GM21723 (cell line): ENCODE results near the gene PAQR7.
"Not testable (repeated sequence)": the region's sequence is repeated elsewhere in the genome, so short reads cannot be mapped to it uniquely, and the experiment has no call there.

Source experiments
- ATAC-seq: cut with Tn5 transposase; IDR thresholded peaks from one replicate; pipeline ENCODE4 v1.9.1; 2021; ENCODE audit warnings: mild to moderate bottlenecking, moderate library complexity; ENCODE audit not compliant: unreplicated experiment

PAQR7 gene

DNA sequence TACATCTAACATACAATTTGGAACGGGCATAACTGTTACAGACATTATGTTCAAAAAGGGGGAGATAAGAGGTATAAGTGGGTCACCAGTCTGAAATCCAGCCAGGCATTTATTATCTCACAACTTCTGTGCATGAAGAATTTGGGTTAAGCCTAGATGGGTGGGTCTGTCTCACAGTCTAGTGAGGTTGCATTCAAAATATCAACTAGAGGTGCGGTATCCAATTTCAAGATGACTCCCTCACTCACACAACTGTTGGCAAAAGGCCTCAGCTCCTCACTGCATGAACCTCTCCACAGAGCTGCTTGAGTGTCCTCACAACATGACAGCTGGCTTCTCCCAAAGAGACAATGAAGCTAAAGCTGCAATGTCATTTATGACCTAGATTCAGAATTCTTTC lies 21.0 kb downstream of the PAQR7 start:
- no peak for ATAC-seq

DNA sequence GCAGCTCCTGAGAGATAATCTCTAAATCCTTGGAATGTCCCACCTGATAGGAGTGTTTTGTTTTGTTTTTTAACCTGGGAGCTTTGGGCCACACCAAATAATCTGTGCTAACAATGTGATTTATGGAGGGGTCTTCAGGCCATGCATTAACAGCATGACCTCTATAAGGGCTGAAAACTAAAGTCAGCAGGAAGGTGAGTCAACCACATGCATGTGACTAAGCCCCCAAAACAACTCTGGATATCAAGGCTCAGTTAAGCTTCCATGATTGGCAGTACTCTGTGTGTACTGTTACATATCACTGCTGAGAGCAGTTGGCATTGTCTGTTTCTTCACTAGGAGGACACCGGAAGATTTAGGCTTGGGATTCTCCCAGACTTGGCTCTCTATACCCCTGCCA lies 27.0 kb downstream of the PAQR7 start:
- no peak for ATAC-seq

DNA sequence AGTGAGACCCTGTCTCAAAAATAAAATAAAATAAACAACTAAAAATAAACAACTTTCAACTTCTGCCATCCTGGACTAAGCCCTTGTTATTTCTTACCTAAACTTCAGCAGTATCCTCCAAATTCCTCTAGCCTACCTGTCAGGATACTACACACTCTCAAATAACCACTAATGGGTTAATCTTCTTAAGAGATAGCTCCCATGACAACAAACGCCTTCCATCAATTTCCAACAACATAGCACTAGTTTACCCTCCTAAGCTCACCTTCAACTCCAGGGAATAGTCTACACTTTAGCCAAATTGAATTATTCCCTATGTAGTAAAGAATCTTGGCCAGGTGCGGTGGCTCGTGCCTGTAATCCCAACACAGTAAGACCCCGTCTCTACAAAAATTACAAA lies 27.6 kb downstream of the PAQR7 start:
- ATAC-seq = no peak

DNA sequence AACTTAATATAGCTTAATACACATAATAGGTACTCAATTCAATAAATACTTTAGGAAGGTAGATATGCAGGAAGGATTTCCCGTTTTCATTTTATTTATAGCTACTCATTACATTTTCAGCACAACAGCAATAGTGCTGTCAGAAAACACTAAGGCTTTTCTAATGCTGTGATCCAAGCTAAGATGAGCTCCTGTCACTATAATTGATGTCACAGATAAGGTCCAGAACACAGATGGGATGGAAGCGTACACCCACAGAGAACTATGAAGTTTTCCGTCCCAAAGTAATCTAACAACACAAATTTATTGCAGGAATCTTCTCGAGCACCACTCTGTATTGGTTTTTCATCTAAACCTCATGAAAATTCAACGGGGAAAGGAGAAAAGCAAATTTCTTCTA lies 29.8 kb downstream of the PAQR7 start:
- ATAC-seq = no peak

DNA sequence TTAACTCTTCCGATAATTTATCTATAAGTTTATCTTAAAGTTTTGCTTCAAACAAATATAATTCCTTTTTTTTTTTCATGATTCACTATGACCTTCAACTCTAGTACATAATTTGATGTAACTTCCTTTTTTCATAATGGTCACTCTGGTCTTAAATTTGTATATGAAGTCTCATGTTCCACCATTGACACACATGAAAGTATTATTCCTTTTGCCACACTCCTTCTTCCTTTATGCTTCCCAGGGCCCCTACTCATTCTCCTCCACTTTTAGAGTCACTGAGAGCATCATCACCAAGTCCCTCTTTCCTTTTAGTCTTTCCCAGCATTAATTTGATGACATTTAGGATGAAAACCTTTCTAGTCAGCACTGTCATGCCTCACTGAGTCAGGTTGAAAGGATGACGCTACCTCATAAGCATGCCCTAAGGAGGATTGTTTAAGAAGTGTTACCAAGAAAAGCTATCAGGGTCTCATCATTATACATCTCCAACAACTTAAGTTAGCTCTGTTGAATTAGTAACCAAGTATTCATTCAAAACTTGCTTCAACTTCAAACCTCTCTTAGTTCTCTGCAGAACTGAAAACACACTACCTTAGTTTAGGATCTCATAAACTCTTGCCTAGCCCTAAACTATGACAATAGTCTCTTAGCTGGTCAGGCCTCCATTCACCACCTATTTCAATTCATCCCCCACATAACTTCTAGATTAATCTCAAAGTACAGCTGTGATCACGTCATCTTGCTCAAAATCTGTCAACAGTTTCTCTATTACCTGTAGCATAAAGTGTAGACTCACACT lies 30.8 kb downstream of the PAQR7 start:
- ATAC-seq = no peak

DNA sequence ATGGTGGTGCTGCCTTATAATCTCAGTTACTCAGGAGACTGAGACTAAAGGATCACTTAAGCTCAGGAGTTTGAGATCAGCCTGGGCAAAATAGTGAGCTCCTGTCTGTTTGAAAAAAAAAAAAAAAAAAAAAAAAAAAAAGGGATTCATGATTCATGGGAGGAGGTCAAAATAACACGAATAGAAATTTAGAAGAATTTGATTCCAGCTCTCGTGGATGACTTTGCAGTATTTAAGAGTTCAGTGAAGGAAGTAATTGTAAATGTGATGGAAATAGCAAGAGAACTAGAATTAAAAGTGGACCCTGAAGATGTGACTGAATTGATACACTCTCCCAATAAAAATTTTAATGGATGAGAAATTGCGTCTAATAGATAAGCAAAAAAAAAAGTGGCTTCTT lies 32.0 kb downstream of the PAQR7 start:
- ATAC-seq = no peak

DNA sequence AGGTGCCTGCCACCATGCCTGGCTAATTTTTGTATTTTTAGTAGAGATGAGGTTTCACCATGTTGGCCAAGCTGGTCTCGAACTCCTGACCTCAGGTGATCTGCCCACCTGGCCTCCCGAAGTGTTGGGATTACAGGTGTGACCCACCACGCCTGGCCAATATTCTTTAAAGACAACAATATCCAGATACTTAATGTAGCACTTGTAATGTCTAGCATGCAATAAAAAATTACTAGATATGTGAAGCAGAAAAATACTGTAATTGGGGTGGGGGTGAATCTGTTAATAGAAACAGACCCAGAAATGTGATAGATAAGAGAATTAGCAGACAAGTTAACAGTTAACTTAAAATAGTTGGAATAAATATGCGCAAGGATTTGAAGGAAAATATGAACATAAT lies 35.7 kb downstream of the PAQR7 start:
- not testable (repeated sequence) for ATAC-seq

DNA sequence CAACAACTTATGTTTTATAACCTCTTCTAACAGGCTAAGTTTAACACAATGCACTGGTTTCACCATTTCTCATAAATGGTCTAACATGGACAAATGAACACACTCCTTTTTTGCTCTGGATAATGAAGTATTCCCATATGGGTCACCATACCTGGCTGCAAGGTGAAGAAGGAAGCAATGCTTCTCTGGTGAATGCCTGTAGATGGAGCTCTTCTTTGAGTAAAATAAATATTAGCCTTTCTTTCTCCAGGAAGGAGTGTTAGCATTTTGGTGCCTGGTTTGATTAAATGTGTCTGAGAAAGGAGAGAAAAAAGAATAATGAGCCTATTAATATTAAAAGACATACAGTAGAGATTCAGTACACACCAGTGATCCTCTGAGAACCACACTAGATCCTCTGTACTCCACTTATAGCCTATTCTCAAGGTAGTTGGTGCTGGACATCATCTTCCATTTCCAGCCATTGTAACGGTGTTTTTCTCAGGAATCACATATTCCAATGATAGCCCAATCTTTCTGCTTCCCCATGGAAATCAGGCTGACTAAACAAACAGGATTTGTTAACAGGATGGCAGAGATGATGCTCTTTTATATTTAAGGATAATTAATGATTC lies 38.1 kb downstream of the PAQR7 start:
- ATAC-seq = no peak

DNA sequence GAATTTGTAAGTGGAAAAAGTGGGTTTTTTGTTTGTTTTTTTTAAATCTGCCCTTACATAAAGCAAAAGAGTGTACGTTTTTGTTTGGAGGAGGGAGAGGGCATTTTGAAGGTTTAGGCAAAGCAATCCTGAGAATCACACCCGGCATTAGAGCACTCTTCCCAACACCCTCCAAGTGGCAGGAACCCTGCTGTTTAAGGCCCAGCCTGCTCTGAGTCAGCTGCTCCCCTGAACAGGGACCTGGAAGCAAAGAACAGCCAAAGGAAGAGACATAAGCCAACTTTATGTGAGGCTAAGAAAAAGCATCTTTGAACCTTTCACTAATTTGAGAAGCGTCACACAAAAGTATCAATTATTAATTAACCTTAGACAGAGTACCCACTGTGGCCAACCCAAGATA lies 38.8 kb downstream of the PAQR7 start:
- ATAC-seq = no peak

DNA sequence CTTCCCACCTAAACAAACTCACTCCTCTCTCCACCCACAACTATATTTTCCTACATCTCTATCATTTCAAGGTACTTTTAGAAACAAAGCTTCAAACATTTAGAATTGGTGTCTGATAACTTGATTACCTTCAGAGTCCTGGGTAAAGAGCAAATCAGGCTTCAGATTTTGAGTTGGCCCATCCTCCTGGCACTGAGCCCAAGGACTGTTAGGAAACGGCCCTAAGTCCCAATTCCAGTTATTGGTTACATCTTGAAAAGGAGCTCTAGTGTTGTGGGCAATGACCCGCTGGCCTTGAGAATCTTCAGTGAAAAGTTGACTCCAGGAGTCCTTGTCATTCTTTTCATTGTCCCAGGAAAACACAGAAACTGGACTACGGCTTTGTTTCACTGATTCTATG lies 40.6 kb downstream of the PAQR7 start:
- ATAC-seq = no peak

DNA sequence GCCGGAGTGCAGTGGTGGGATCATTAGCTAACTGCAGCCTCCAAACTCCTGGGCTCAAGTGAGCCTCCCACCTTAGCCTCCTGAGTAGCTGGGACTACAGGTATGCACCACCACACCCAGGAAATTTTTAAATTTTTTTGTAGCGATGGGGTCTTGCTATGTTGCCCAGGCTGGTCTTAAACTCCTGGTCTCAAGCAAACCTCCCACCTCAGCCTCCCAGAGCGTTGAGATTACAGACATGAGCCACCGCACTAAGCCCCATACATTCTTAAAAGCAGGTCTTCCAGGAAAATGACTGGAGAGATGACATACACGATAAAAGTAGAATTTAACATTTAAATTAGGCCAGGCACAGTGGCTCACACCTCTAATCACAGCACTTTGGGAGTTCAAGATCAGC lies 42.4 kb downstream of the PAQR7 start:
- ATAC-seq = no peak

DNA sequence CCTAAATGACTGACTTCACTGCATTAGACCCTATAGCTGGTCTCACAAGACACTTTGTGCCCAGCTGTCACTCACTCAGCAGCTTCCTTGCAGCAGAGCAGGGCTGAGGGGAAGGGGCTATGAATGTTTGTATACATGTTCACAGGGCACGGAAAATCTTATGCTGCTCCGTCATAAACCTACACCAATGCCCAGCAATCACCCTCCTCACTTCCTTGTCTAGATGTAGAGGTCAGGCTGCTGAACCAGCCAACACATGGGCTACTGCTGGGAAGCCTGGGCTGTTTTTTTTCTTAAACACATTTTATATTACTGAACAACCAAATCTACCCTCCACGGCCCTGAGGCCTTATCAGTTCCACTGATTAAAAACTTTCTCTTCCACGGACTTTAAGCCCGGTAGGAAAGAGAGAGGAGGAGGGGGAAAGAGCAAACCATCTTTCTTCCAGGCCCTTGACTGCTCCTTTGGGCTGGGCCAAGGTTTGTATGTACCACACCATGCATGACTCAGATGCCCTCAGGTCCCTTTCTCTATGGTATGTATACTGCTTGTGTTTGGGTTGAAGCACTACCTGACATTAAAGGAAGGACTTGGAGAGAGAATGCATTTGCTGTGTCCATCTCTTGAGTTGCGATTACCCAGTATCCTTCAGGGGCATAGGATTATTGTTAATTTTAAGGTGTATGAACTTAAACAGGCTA lies 43.0 kb downstream of the PAQR7 start:
- ATAC-seq = no peak

DNA sequence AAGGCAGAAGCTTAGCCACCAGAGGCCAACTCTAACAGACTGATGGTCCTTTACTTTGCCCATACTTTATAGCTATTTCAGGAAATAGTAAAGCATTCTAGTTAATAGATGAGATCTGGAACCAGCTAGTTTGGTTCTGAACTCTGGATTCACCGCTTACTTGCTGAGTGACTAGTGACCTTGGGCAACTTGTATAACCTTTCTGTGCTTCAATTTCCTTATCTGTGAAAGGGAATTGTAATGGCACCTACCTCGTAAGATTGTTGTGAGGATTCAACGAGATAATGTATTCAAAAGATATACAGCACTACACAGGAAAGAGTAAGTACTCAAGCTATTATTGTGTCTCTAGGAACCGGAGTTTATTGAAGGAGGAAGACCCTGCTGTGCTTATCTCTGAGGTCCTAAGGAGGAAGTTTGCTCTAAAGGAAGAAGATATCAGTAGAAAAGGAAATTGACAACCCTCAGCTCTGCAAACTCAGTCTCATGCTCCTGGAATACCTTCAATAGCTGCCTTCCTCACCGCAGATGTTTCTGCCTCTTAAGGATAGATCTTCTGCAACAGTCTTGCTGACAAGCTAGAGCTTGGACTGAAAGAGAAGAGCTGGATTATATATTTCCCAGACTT lies 43.8 kb downstream of the PAQR7 start:
- ATAC-seq = no peak

DNA sequence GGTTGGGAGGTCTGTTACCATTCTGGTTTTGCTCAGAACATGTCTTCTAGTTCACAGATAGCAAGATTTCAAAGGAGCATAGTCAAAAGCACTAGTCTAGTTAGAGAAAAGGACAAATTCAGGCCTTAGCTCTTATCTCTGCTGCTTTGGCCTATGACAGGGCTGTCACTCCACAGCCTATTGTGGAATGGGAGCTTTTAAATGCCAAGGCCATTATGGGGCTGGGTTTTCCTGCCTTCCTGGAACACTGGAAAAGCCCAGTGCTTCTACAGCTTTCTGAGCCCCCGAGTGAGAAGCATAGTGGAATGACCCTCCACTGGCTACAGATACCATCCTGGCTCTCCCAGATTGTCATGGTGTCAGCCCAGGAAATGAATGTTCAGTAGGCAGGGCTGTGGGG lies 46.5 kb downstream of the PAQR7 start:
- no peak for ATAC-seq

DNA sequence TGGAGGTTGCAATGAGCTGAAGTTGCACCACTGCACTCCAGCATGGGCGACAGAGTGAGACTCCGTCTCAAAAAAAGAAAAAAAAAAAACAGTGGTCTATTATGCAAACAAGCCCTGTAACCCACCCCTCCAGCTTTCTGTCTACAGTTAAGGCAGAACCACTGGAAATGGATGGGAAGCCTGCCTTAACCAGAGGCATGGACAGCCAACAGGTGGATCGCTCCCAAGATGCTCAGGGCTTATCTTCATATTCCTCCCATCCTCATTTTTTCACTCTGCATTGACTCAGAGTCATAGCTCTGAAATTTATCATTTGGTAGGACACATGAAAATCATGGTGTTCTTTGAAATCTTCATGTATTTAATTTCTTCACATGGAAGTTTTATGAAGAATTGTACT lies 47.0 kb downstream of the PAQR7 start:
- ATAC-seq = no peak

DNA sequence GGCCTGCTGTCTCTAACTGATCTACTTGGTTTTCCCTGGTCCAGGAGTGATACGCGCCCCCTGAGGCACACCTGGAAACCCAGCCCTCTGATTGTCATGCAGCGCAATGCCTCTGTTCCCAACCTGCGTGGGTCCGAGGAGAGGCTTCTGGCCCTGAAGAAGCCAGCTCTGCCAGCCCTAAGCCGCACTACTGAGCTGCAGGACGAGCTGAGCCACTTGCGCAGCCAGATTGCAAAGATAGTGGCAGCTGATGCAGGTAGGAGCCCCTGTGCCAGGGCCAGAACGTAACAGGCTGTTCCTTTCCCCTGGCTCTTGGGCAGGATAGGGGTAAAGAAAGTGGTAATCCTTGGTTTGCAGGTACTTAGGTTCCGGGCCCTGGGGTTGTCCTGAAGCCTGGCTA lies 48.9 kb downstream of the PAQR7 start:
- ATAC-seq = no peak

DNA sequence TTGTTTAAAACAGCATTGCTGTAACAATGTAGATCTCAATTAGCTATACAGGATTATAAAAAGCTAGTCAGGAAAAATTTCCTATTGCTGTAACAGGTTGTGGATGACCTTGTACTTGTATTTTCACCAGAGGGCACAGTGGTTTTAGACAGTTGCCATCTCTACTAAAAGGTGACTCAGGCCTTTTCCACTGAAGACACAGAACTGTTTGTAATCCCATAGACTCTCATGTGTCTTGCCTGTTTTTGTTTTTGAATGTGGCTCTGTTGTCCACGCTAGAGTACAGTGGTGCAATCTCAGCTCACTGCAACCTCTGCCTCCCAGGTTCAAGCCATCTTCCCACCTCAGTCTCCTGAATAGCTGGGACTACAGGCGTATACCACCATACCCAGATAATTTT lies 49.9 kb downstream of the PAQR7 start:
- ATAC-seq = no peak

DNA sequence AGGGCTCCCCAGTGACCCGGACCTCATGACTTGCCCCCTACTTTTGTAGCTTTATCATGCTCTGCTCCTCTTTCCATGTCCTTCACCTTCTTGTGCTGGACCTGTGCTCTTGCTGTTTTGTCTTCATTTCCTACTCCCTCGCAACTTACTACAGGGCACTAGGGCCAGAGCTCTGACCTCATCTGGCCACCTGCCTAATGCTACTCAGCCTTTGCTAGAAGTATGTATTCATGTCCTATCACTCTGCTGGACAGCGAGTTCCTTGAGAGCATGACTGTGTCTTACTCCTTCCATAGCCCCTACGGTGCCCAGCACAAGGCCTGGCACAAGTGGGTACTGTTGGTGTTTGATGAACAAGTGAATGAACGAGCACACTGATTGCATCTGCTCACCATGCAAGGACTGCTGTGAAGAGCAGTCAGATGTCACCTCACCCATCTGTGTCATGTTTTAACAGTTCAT lies 53.8 kb downstream of the PAQR7 start:
- no peak for ATAC-seq

DNA sequence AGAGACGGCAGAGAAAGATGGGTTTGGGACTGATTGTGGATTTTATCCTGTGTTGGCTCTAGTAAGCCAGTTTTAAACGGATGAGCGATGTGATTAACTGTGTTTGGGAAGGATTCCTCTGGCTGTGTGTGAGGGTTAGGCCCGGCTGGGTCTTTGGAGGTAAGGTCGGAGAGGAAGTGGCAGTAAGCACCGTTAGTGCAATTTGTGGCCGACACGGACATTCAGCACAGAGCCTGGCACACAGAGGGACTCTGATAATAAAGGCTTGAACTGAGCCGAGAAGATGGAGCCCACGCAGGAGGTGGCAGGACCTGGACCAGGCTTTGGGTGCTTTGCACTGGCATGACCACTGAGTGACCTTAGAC lies 54.4 kb downstream of the PAQR7 start:
- no peak for ATAC-seq

DNA sequence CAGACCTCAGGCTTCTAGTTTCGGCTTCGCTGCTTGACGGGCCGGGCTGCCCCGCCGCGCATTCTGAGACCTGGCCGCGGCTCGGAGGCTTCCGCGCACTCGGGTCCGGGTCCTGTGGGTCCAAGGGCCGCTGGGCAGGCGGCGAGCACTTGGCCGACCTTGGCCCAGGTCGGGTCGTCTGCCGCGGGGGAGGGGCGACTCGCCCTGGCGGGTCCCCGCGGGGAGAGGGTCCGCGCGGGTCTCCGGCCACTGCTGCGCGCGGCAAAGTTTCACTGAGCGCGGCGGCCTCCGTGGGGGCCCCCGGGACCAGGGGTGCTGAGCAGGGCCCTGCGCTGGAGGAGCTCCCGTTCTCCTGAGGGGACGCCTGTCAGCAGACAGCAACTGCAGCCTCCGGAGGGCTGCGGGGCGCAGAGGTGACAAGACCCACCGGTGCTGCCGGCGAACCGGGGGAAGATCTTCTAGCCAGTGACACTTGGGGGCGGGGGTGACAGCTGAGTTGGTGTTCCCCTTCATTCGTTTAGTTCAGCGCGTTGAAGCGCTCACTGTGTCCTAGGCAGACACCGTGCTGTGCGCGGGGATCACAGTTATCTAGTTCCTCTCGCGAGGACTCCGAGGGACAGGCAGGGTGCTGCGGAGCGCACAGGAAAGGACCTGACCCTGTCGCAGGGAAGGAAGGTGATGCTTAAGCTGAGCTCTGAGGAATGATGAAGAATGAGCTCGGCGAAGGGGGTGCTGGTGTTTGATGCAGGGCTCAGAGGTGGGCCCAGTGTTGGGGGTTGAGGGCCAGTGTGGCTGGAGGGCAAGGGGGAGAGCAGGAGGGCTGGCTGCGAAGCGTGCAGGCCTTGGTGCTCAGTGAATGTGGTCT lies 55.0 kb downstream of the PAQR7 start:
- ATAC-seq = peak; percentile 48
